CD4-positive, alpha-beta T cell treated with Interleukin-4 for 4 hours (primary cell): ENCODE measurements around the gene INPP4A.
"Not testable (repeated sequence)": the region's sequence is repeated elsewhere in the genome, so short reads cannot be mapped to it uniquely, and the experiment has no call there.

ENCODE experiments used
- DNase-seq: peaks from one replicate; pipeline ENCODE4 v3.0.0-alpha.2; 2020

The INPP4A gene

GRCh38 chr2:98570356-98570755 lies 125.7 kb downstream of the INPP4A start:
- no peak for DNase-seq

GRCh38 chr2:98571121-98571701 lies 126.6 kb downstream of the INPP4A start:
- DNase-seq: no peak

GRCh38 chr2:98571796-98572195 lies 127.1 kb downstream of the INPP4A start:
- DNase-seq: no peak

GRCh38 chr2:98572211-98572610 lies 127.6 kb downstream of the INPP4A start:
- DNase-seq: no peak

- DNase-seq: no peak
Measured at GRCh38 chr2:98572676-98573075, 128.0 kb downstream of the INPP4A start.

- no peak for DNase-seq
Measured at GRCh38 chr2:98573426-98573825, 128.8 kb downstream of the INPP4A start.

- no peak for DNase-seq
Measured at GRCh38 chr2:98576666-98577312, 132.1 kb downstream of the INPP4A start.

- no peak for DNase-seq
Measured at GRCh38 chr2:98577313-98577712, 132.7 kb downstream of the INPP4A start.

GRCh38 chr2:98578231-98578630 lies 133.6 kb downstream of the INPP4A start:
- DNase-seq: no peak

- no peak for DNase-seq
Measured at GRCh38 chr2:98579926-98580325, 135.3 kb downstream of the INPP4A start.

- DNase-seq: no peak
Measured at GRCh38 chr2:98580656-98581284, 136.1 kb downstream of the INPP4A start.

- no peak for DNase-seq
Measured at GRCh38 chr2:98582523-98582922, 137.9 kb downstream of the INPP4A start.

- DNase-seq: no peak
Measured at GRCh38 chr2:98583276-98583675, 138.6 kb downstream of the INPP4A start.

GRCh38 chr2:98583816-98584618 lies 139.4 kb downstream of the INPP4A start:
- DNase-seq: no peak

GRCh38 chr2:98585386-98585785 lies 140.7 kb downstream of the INPP4A start:
- DNase-seq: no peak

GRCh38 chr2:98586551-98587140 lies 142.0 kb downstream of the INPP4A start:
- DNase-seq: no peak

- no peak for DNase-seq
Measured at GRCh38 chr2:98588880-98589431, 144.3 kb downstream of the INPP4A start.

- no peak for DNase-seq
Measured at GRCh38 chr2:98589489-98589888, 144.8 kb downstream of the INPP4A start.

- DNase-seq: no peak
Measured at GRCh38 chr2:98592565-98592964, 147.9 kb downstream of the INPP4A start.

- DNase-seq: not testable (repeated sequence)
Measured at GRCh38 chr2:98594665-98595064, 150.0 kb downstream of the INPP4A start.

- no peak for DNase-seq
Measured at GRCh38 chr2:98598781-98599428, 154.2 kb downstream of the INPP4A start.

- DNase-seq: no peak
Measured at GRCh38 chr2:98601532-98602132, 157.0 kb downstream of the INPP4A start.
